GM12878 (cell line): ENCODE results near the gene ESYT3. TPM values are rescaled to one million over a fixed set of nuclear protein-coding genes. Genes with fewer than 3 reads are reported as not detected.

Source experiments
- ATAC-seq: fragments of 200-7000 bp; cut with Tn5 transposase; 3 replicates; pipeline ENCODE4 v1.9.1; 2020; ENCODE audit warnings: mild to moderate bottlenecking, moderate library complexity
- BruUV-seq: library from RNA; stranded (reverse); fragments of 400-500 nt; replicated peaks from 2 replicates; lab custom pipeline; 2021; lab: Mats Ljungman, UMichigan
- CTCF ChIA-PET: fragments of 300-600 bp; sonication (Branson Sonifier 250); formaldehyde crosslinking; extraction: SDS; loops from one replicate; lab custom pipeline; 2021; ENCODE audit warnings: inconsistent platforms; lab: Yijun Ruan, JAX
- POLR2A ChIA-PET: fragments of 350-600 bp; formaldehyde crosslinking; extraction: SDS; loops from one replicate; lab custom pipeline; 2021; ENCODE audit warnings: inconsistent platforms; lab: Charles Lee
- RAD21 ChIA-PET: fragments of 300-600 bp; sonication (Branson Sonifier 250); formaldehyde crosslinking; loops from one replicate; lab custom pipeline; 2023; ENCODE audit warnings: antibody characterized with exemption; ENCODE audit not compliant: unreplicated experiment; lab: Charles Lee
- SMC1A ChIA-PET: fragments of 300-600 bp; sonication (Branson Sonifier 250); formaldehyde crosslinking; loops from one replicate; lab custom pipeline; 2023; ENCODE audit not compliant: unreplicated experiment, uncharacterized antibody; lab: Charles Lee
- DNase-seq: peaks from one replicate; pipeline ENCODE4 v3.0.0-alpha.2; 2011; ENCODE audit warnings: low read depth, low spot score
- FAIRE-seq: peaks from 3 replicates; lab custom pipeline; 2011; peaks lifted over from hg19 to GRCh38; lab: Jason Lieb, UNC
- H2AFZ ChIP-seq: 2 replicates; pipeline ENCODE4 v1.6.0; 2011; ENCODE audit warnings: low read depth, low read length, control low read depth; ENCODE audit not compliant: control insufficient read depth
- H3K27ac ChIP-seq: 2 replicates; pipeline ENCODE4 v1.5.1; 2011; ENCODE audit warnings: control low read depth; ENCODE audit not compliant: control insufficient read depth, insufficient read depth
- H3K27me3 ChIP-seq, 2 experiments: replicated peaks in 1 of 2; 2 replicates each; pipeline versions ENCODE4 v1.6.0 to v1.6.1; 2011; ENCODE audit warnings: low read length in 1 of 2; ENCODE audit not compliant: control insufficient read depth in 2 of 2, insufficient read depth in 2 of 2
- H3K36me3 ChIP-seq, 2 experiments: 2 replicates each; pipeline ENCODE4 v1.5.1; 2011; ENCODE audit warnings: low read length in 1 of 2; ENCODE audit not compliant: control insufficient read depth in 2 of 2, insufficient read depth in 2 of 2
- H3K4me1 ChIP-seq: 2 replicates; pipeline ENCODE4 v1.6.1; 2011; ENCODE audit warnings: mild to moderate bottlenecking, low read length, moderate library complexity, mixed read lengths; ENCODE audit not compliant: control insufficient read depth, insufficient read depth
- H3K4me2 ChIP-seq: 2 replicates; pipeline ENCODE4 v1.6.0; 2011; ENCODE audit warnings: control low read depth; ENCODE audit not compliant: control insufficient read depth, insufficient read depth
- H3K4me3 ChIP-seq: fragments of 200-600 bp; sonication (generic); 2 replicates; pipeline ENCODE4 v1.5.1; 2016
- H3K79me2 ChIP-seq: 2 replicates; pipeline ENCODE4 v1.6.0; 2011; ENCODE audit warnings: low read length; ENCODE audit not compliant: control insufficient read depth, insufficient read depth
- H3K9ac ChIP-seq: 2 replicates; pipeline ENCODE4 v1.8.0; 2011; ENCODE audit warnings: low read length, control low read depth, mixed read lengths; ENCODE audit not compliant: control insufficient read depth, insufficient read depth
- H3K9me3 ChIP-seq: replicated peaks from 3 replicates; pipeline ENCODE4 v1.5.1; 2011; ENCODE audit warnings: mild to moderate bottlenecking, low read length; ENCODE audit not compliant: control insufficient read depth, insufficient read depth
- H4K20me1 ChIP-seq: 2 replicates; pipeline ENCODE4 v1.6.0; 2011; ENCODE audit not compliant: control insufficient read depth, insufficient read depth
- BACH1 ChIP-seq: fragments of 450-650 bp; IDR thresholded peaks from 2 replicates; pipeline ENCODE4 v1.6.1; 2017; ENCODE audit warnings: mild to moderate bottlenecking, borderline replicate concordance
- BCL11A ChIP-seq: IDR thresholded peaks from 2 replicates; pipeline ENCODE4 v1.6.1; 2011; ENCODE audit warnings: low read depth, low read length
- CHD4 ChIP-seq: fragments of 200-600 bp; sonication (generic); IDR thresholded peaks from 2 replicates; pipeline ENCODE4 v1.6.1; 2016; ENCODE audit warnings: mild to moderate bottlenecking
- CUX1 ChIP-seq: IDR thresholded peaks from 2 replicates; pipeline ENCODE4 v1.6.1; 2012; ENCODE audit warnings: improper control_type of control experiment, low read depth, low read length; ENCODE audit not compliant: insufficient replicate concordance
- EED ChIP-seq: sonication (generic); IDR thresholded peaks from 2 replicates; pipeline ENCODE4 v1.6.1; 2016; ENCODE audit warnings: antibody characterized with exemption, low read depth
- KAT2A ChIP-seq: conservative IDR thresholded peaks from 2 replicates; pipeline ENCODE4 v1.6.1; 2011; ENCODE audit warnings: low read depth, low read length; ENCODE audit not compliant: control insufficient read depth
- MYC ChIP-seq: IDR thresholded peaks from 2 replicates; pipeline ENCODE4 v1.6.1; 2011; ENCODE audit warnings: mild to moderate bottlenecking, low read length, moderate library complexity, inconsistent platforms; ENCODE audit not compliant: insufficient read depth, insufficient replicate concordance, insufficient read length, severe bottlenecking
- RELB ChIP-seq: fragments of 450-650 bp; IDR thresholded peaks from 2 replicates; pipeline ENCODE4 v1.6.1; 2017; ENCODE audit warnings: low read depth, mild to moderate bottlenecking, moderate library complexity
- RUNX3 ChIP-seq: IDR thresholded peaks from 2 replicates; pipeline ENCODE4 v1.6.1; 2012; ENCODE audit warnings: low read length, inconsistent platforms
- SPI1 ChIP-seq: IDR thresholded peaks from 2 replicates; pipeline ENCODE4 v1.6.1; 2011; ENCODE audit warnings: low read depth, mild to moderate bottlenecking, low read length, moderate library complexity, borderline replicate concordance; ENCODE audit not compliant: insufficient read depth
- STAT3 ChIP-seq: IDR thresholded peaks from 2 replicates; pipeline ENCODE4 v1.6.1; 2011; ENCODE audit warnings: low read depth, low read length, improper control_type of control experiment
- USF2 ChIP-seq: IDR thresholded peaks from 2 replicates; pipeline ENCODE4 v1.6.1; 2011; ENCODE audit warnings: low read depth, low read length, improper control_type of control experiment, borderline replicate concordance
- ZBTB33 ChIP-seq: fragments of 450-650 bp; IDR thresholded peaks from 2 replicates; pipeline ENCODE4 v1.6.1; 2017; ENCODE audit warnings: mild to moderate bottlenecking
- ZNF217 ChIP-seq: fragments of 450-650 bp; IDR thresholded peaks from 2 replicates; pipeline ENCODE4 v1.6.1; 2017; ENCODE audit warnings: antibody characterized with exemption, mild to moderate bottlenecking
- ZNF384 ChIP-seq: IDR thresholded peaks from 2 replicates; pipeline ENCODE4 v1.6.1; 2012; ENCODE audit warnings: low read depth, mild to moderate bottlenecking, low read length, improper control_type of control experiment, borderline replicate concordance
- WGBS: methylation state at CpG from one replicate; pipeline ENCODE4 v1.1.6; 2016; ENCODE audit warnings: low lambda C conversion rate; ENCODE audit not compliant: insufficient replicate concordance, insufficient coverage; ENCODE audit errors: missing lambda C conversion rate; 5-methylcytosine and 5-hydroxymethylcytosine counted together
- in situ Hi-C: fragments of 300-500 bp; cut with MboI; formaldehyde crosslinking; loops from 9 replicates; pipeline ENCODE4 v1.14.3; 2018; ENCODE audit warnings: mixed read lengths
- intact Hi-C: fragments of 100-400 bp; cut with micrococcal nuclease; formaldehyde crosslinking; loops from one replicate; pipeline ENCODE4 v1.14.2; 2022; ENCODE audit not compliant: unreplicated experiment
- polyA plus RNA-seq, 11 experiments: library from polyadenylated mRNA; depleted of rRNA in 4 of 11; unstranded in 6 of 11; stranded (reverse) in 5 of 11; fragments of >200 nt; fragmentation: Nextera tagmentation in 4 of 11; fragmentation: Illumina TruSeq in 1 of 11; extraction: Ambion mirVana in 4 of 11; extraction: Trizol in 1 of 11; gene quantifications; 1 replicate in 1 of 11; 2 replicates in 10 of 11; pipeline versions ENCODE4 v1.2.1 to v1.2.3, GENCODE V29; 2011 to 2016; ENCODE audit warnings: inconsistent platforms in 2 of 11, missing spikeins in 2 of 11, low read depth in 1 of 11
- total RNA-seq, 4 experiments: library from RNA; depleted of rRNA in 3 of 4; stranded (reverse); fragments of >200 nt in 3 of 4; fragmentation: Illumina TruSeq in 1 of 4; extraction: Trizol in 1 of 4; gene quantifications; 2 replicates each; pipeline versions ENCODE4 v1.2.1 to v1.2.3, GENCODE V29; 2013 to 2021

ESYT3 gene
- total and polyA plus RNA-seq, 10 of the 15 experiments (the other 5 are each of a cell fraction or from before 2014, with no cell fraction given): not detected

GRCh38 chr3:138399766-138400165, 34.6 kb upstream of the ESYT3 start:
- ATAC-seq (no peak), DNase-seq (no peak), FAIRE-seq (no peak)
- Histone ChIP-seq H3K4me2 (no peak overlapping the region), H3K27me3 (no peaks in the 10 kb centered on the region; a peak in 2 of 4 replicates), H3K4me3 (no peak overlapping the region), H4K20me1 (no peaks in the 10 kb centered on the region), H2AFZ (no peak overlapping the region), H3K4me1 (no peaks in the 10 kb centered on the region), H3K79me2 (no peaks in the 10 kb centered on the region), H3K9me3 (no peaks in the 10 kb centered on the region), H3K27ac (no peak overlapping the region), H3K36me3 (no peaks in the 10 kb centered on the region), H3K9ac (no peak overlapping the region)
- in situ Hi-C loops: no loop called here
- RAD21 ChIA-PET: no interaction called here
- intact Hi-C loops: no loop called here
- no TSS peak for BruUV-seq
- POLR2A ChIA-PET: no interaction called here
- WGBS: 30% methylated on average over 10 of the region's 10 CpGs
- SMC1A ChIA-PET: no interaction called here
- CTCF ChIA-PET: no interaction called here
- TF ChIP-seq EED: no peak
- TF ChIP-seq ZNF217: no peak
- TF ChIP-seq ZBTB33: no peak
- TF ChIP-seq RELB: no peak
- no peak for TF ChIP-seq SPI1
- no peak for TF ChIP-seq ZNF384
- no peak for TF ChIP-seq STAT3
- TF ChIP-seq CUX1: no peak
- TF ChIP-seq RUNX3: no peak
- no peak for TF ChIP-seq KAT2A
- TF ChIP-seq CHD4: no peak
- TF ChIP-seq BCL11A: no peak
- no peak for TF ChIP-seq BACH1
- no peak for TF ChIP-seq USF2
- TF ChIP-seq MYC: no peak
